NCI-H2196 treated with DMSO at 0.1 percent for 48 hours (cell line): ENCODE measurements around the gene BICC1.

Source experiments
- DNase-seq: peaks from one replicate; lab custom pipeline; 2025; ENCODE audit not compliant: unreplicated experiment; lab: John Stamatoyannopoulos, UW

Gene BICC1, protein sequence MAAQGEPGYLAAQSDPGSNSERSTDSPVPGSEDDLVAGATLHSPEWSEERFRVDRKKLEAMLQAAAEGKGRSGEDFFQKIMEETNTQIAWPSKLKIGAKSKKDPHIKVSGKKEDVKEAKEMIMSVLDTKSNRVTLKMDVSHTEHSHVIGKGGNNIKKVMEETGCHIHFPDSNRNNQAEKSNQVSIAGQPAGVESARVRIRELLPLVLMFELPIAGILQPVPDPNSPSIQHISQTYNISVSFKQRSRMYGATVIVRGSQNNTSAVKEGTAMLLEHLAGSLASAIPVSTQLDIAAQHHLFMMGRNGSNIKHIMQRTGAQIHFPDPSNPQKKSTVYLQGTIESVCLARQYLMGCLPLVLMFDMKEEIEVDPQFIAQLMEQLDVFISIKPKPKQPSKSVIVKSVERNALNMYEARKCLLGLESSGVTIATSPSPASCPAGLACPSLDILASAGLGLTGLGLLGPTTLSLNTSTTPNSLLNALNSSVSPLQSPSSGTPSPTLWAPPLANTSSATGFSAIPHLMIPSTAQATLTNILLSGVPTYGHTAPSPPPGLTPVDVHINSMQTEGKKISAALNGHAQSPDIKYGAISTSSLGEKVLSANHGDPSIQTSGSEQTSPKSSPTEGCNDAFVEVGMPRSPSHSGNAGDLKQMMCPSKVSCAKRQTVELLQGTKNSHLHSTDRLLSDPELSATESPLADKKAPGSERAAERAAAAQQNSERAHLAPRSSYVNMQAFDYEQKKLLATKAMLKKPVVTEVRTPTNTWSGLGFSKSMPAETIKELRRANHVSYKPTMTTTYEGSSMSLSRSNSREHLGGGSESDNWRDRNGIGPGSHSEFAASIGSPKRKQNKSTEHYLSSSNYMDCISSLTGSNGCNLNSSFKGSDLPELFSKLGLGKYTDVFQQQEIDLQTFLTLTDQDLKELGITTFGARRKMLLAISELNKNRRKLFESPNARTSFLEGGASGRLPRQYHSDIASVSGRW

DNA sequence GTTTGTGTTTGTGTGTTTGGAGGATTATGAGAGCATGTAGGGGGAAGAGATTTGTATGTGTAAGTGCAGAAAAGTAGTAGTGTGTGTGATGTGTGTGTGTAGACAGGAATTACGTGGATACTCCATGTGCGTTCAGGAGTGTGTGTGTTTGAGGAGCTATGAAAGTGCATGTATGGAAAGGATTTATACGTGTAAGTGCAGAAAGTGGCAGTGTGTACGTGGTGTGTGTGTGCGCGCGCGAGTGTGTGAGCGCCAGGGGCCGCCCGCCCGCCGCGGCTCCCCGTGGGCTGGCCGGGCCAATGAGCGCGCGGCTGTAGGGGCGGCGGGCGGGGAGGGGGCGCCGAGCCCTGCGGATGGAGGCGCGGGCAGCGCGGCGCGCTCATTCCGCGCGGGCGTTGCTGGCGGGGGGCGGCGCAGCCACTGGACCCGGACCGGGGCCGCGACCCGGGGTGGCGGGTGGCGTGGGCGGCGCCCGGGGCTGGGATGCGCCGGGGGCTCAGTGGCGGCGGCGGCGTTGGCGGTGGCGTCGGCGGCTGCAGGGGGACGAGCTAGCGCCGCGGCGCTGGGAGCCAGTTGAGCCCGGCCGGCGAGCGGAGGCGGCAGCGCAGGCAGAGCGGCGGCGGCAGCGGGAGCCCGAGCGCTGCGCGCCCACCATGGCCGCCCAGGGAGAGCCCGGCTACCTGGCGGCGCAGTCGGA, at the start of gene BICC1:
BICC1 (plus strand) TSS at position 382 of the 697 bp plus-strand sequence; CDS start at position 654, 272 bp downstream.
- no peak for DNase-seq

DNA sequence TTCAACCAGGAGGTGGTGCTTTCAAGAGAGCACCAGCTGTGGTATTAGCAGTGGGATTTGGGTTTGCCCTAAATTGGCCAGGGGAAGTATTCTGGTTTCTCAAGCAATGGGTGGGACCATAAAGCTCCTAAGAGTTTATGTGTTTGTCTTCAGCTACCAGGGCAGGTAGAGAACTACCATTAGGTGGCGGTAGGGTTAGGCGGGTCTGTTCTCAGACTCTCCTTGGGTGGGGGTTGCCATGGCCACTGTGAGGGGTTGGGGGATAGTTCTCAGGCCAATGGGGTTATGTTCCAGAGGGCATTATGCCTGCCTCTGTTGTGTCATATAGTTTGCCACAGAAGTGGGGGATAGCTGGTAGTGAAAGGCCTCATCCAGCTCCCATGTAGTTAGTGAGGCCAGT, 47.7 kb upstream of the BICC1 start:
- DNase-seq: no peak

DNA sequence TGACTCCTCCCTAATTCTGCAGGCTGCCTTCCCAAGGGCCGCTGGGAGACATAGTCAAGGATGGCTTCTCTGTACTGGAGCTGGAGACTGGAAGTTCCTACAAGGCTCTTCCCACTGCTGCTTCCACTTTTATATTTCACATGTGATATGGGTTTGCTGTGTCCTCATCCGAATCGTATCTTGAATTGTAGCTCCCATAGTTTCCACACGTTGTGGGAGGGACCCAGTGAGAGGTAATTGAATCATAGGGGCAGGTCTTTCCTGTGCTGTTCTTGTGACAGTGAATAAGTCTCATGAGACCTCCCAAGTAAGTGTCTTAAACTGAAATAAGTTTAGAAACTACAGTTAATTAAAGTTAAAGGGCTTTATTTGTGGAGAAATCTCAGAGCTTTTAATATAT, 47.0 kb upstream of the BICC1 start:
- no peak for DNase-seq

DNA sequence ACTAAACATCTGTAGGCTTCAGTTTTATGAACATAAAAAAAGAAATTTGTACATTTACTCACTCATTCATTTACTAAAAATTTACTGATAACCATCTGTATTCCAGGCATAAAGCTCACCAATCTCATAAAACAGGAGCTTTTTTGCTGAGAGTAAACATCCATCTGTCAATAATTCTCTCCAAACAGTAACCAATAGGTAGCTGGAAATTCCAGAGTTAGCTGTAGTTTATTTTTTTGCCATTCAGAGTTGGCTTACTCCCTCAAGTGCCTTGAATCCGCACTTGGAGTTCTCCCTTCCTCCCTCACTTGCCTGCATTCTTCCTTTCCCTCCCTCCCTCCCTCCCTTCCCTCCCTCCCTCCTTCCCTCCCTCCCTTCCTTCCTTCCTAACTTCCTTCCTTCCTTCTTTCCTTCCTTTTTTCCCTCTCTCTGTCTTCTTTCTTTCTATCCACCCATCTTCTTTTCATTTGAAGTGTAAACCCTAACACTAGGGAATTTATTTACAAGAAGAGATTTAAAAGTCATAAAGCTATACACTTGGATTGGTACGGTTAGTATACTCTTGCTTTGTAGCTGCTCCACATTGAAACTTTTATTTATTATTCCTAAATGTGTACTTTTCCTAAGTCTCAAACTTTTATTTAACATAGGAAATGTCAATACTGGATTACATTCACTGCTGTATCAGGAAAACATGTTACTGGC, 44.6 kb upstream of the BICC1 start:
- DNase-seq: no peak

DNA sequence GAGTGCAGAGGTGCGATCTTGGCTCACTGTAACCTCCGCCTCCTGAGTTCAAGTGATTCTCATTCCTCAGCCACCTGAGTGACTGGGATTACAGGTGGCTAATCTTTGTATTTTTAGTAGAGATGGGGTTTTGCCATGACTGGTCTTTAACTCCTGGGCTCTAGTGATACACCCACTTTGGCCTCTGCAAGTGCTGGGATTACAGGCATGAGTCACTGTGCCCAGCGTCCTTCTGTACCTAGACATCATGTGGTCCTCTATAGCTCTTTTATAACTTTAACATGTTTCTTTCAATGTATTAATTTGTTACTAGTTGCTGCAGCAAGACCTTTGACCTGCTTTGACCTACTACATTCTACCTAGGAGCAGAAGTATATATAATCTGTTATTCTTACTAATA, 38.7 kb upstream of the BICC1 start:
- no peak for DNase-seq

DNA sequence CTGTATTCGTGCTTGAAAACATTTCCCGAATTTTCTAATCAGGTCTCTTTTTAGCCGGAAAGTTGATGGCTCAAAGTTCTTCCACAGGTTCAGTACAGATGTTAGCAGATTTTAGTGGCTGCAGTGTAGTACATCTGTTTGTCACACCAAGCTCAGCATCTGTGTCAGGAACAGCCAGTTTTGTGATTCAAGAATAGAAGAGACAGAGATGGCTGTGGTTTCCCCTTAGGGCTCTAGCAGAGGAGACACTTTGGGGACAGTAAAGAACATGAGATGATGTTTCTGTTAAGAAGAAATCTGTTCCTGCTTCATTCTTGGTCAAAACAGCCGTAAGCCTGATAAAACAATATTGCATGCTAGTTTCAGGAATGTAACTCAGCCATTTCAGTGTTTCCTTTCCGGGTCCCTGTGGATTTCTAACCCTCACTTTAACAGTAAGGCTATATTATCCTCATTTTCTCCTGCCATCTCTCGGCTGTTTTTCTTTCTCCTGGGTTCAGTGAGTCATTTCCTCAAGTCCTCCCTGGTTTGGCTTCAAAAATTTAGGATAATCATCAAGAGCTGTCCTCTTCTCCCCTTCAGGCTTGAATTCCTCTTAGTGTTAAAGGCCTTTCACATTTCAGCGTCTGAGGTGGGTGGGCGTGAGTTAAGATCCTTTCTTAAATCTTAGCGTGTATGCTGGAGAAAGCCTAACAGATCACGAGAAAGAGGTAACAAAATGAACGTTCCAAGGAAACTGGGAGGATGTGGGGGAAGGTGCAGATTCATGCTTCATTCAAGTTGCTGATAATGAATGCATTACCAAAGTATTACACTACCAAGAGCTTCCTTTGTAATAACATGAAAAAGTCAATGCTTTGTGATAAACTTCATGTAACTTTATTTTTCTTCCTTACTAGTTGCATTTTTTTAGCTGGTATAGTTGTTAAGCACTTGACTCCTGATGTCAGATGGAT, 37.1 kb upstream of the BICC1 start:
- no peak for DNase-seq

DNA sequence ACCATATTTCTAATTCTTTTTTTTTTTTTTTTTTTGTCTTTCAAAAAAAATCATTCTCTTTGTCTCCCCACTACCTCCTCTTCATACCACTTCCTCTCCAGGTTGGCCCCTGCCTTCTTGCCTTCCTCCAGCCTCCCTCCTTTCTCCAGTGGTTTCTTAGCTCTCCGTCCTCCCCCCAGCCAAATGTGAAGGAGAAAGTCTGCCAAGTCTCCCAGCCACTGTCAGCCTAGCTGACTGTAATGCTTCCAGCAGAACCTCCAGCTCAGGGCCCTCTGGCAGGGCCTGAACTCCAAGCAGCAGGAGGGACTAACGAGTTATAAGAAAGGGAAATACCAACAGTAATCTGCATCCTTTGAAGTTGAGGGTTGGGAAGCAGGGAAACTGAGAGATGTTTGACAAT, 35.5 kb upstream of the BICC1 start:
- no peak for DNase-seq

DNA sequence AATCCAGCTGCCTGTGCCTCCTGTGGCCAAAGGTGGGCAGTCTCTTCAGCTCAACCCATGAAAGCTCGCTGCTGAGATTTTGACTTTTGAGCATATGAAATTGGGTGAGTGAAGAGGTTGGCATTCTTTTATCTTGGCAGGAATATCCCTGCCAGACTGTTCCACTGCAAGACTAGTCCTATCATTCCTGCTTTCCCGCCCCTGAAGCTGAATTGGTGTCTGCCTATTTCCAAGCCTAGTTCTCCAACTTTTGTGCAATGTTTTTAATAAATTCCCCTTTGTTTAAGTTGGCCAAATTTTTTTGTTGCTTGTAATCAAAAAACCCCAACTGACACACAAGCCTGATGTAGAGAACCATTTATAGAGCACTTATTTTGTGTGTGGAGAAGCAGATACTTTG, 34.8 kb upstream of the BICC1 start:
- no peak for DNase-seq

DNA sequence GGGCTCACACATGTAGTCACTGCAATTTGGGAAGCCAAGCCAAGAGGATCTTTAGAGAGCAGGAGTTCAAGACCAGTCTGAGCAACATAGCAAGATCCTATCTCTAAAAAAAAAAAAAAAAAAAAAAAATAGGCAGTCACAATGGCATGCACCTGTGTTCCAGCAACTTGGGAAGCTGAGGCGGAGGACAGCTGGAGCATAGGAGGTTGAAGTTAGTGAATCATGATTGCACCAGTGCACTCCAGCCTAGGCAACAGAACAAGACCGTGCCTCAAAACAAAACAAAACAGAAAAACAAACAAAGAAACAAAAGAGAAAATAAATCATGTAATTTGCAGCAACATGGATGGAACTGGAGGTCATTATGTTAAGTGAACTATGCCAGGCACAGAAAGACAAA, 33.6 kb upstream of the BICC1 start:
- no peak for DNase-seq

DNA sequence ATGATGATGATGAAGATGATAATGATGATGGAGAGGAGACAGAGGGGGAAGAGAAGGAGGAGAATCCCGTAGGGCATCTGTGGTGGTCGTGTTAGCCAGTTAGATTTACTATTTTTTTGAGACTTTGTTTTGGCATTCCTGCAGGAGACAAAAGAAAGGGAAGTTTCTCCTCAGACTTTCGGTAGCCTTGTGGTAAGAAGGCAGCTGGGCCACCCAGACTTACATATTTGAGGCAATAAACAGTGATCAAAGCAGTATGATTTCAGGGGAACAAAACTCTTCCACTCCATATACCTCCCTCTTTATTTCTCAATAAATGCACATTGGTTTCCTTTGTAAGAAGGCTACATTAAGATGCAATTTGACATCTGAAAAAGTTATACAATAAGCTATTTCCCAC, 32.4 kb upstream of the BICC1 start:
- no peak for DNase-seq

DNA sequence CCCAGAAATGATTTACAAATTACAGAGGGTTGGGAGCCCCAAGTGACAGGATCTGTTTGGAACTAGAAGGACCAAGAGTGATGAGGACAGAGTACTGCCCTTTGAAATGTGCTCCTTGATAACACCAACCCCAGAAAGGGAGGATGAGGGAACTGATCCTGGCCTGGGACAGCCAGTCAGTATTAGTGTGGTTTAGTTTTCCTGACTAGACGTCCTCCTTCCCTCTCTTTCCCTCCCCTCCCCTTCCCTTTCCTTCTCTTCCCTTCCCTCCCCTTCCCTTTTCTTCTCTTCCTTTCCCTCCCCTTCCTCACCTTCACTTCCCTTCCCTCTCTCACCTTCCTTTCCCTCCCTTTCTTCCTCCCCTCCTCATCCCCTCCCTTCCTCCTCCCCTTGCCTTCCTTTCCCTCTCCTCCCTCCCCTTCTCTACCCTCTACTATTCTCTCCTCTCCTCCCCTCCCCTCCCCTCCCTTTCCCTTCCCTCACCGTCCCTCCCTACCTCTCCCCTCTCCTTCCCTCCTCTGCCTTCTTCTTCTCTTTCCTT, 31.0 kb upstream of the BICC1 start:
- DNase-seq: no peak

DNA sequence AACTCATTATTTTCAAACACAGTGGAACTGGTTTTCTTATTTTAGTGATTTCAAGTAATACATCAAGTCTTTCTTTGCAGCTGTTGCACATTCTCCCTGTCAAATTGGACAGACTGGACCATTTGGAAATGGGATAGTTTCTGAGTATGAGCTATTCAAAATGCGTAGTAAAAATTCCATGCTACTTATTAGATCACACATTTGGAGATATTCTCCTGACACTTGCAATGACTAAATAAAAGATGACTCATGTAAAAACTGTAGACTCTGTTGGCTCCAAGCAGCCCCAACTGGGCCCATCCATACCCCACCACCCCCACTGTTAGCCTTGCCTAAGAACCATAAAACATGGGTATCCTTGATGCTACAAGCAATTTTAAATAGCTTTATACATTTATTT, 25.9 kb upstream of the BICC1 start:
- no peak for DNase-seq

DNA sequence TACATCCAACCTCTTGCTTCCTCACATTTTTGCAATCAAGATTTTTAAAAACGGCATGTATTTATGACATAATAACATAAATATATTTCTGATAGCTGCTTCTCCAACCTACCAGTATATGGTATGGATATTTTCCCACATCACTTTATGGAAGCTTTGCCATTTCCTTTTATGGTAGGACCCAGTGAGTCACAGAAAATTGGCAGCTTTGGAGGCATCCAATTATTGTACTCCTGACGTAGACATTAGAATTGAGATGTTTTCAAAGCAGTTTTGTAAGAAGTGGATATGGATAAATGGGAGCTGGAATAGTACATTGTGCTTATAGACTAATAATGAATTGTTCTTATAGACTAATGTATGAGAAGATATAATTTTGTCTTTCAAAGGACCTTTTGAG, 23.8 kb upstream of the BICC1 start:
- no peak for DNase-seq

DNA sequence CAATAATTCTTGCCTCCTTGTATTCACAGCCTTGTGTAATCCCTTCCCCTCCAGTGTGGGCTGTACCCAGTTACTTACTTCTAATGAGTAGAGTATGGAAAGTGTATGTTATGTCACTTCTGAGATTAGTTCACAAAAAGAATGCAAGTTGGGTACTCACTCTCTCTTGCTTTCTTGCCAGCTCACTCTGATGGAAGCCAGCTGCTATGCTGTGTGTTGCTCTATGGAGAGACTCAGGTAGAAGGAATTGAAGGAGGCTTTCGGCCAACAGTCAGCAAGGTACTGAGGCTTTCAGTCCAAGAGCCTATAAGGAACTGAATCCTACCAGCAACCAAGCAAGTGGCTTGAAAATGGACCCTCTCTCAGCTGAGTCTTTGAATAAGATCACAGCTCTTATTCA, 9.7 kb upstream of the BICC1 start:
- no peak for DNase-seq

DNA sequence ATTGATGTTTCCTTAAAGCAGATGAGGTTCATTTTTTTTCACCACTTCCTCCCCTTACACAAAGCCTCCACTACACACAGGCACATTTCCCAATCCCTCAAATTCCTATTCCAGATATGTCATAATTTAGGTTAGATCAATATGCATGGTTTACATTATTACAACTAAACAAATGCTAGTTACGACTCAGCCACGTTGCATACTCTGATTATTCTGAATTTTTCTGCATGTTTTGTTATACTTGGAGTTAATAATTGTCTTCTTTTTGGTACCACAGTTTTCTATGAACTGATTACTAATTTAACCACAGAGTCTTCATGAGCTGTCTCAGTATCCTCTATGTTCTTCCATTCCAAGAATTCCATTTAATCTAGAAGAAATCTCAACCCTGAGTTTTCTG, 4.4 kb upstream of the BICC1 start:
- no peak for DNase-seq

DNA sequence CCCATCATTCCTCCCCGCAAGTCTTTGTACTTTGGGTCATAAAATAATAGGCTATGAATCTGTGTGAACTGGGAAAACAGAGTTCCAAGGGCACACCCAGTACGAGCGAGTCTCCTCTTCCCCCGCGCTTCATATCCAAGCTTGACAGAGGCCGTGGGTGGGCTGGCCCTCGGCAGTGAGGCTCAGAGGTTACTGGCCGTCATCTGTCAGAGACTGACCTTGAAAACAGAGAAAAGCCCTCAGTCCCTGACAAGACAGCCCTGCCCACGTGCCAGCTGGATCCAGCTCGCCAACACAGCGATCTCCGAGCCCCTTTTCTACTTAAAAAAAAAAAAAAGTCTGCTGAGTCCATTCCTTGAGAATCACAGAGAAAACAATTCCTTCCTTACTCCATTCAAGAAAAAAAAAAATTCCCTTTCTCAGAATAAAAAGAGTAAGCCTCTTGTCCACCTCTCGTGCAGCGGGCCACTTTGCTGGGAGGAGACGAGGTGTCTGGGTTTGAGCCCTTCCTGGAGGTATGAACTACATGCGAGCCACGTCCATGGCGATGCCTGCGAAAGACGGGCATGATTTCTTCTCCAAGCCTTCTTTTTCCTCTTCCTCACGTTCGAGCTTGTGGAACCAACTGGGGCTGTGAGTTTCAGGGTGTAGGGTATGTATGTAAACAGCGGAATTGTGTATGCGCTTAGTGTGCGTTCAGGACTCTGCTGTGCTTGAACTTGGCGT, 744 bp upstream of the BICC1 start:
- no peak for DNase-seq

DNA sequence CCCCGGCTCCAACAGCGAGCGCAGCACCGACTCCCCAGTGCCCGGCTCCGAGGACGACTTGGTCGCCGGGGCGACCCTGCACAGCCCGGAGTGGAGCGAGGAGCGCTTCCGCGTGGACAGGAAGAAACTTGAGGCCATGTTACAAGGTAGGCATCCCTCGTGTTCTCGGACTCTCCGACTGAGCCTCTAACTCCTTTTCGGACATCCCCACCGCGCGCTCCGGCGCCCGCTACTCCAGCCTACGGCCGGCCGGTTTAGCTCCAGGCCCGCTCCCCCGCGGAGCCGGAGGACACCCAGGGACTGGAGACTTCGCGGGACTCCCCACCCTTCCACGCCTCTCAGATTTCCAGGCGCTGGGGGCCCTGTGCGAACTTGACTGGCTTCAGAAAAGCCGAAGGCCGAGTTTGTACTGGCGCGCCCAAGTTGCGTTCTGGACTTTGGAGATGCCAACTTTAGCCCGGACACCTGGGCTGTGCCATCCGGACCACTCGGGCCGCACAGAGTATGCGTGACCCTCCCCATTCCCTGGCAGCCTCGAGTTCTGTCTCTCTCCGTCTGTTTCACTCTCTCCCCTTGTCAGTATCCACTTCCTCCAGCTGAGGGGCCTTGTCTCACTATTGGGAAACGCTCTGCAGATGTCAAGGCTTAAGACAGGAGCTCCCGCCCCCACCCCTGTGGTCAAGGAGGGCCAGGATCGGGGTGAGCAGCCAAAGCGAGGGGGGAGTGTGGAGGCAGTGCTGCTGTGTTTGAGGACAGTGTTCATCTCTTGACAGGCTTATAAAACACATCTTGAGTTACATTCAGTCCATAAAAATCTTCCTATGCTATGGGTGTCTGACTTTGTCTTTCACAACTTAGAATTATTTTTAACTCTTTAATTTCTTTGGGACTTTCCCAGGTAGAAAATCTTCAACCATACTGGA, 777 bp downstream of the BICC1 start:
- no peak for DNase-seq
